Activated CD4-positive, alpha-beta memory T cell treated with anti-CD3 and anti-CD28 coated beads for 36 hours (primary cell): ENCODE measurements around the gene YES1. TPM values are rescaled to one million over a fixed set of nuclear protein-coding genes. Genes with fewer than 3 reads are reported as not detected.
A peak's percentile ranks its signal among the peaks of the same experiment; 100 is the strongest.

Source experiments
- CTCF ChIA-PET: fragments of 350-600 bp; sonication (Branson Sonifier 250); formaldehyde crosslinking; loops from one replicate; lab custom pipeline; 2021; ENCODE audit warnings: antibody characterized with exemption, inconsistent platforms; lab: Charles Lee
- POLR2A ChIA-PET: fragments of 350-600 bp; sonication (Branson Sonifier 250); formaldehyde crosslinking; loops from one replicate; lab custom pipeline; 2021; ENCODE audit warnings: antibody characterized with exemption; lab: Charles Lee
- DNase-seq: peaks from one replicate; pipeline ENCODE4 v3.0.0-alpha.2; 2020
- H3K27ac Mint-ChIP-seq: one replicate; pipeline ENCODE4 v1.8.0; 2021; ENCODE audit warnings: mixed read lengths
- H3K27me3 Mint-ChIP-seq: one replicate; pipeline ENCODE4 v1.8.0; 2021; ENCODE audit warnings: mixed read lengths
- H3K36me3 Mint-ChIP-seq: one replicate; pipeline ENCODE4 v1.8.0; 2021; ENCODE audit warnings: mixed read lengths
- H3K4me1 Mint-ChIP-seq: one replicate; pipeline ENCODE4 v1.8.0; 2021; ENCODE audit warnings: low read depth, mixed read lengths
- H3K4me3 Mint-ChIP-seq: one replicate; pipeline ENCODE4 v1.8.0; 2021; ENCODE audit warnings: mild to moderate bottlenecking, mixed read lengths
- H3K9me3 Mint-ChIP-seq: one replicate; pipeline ENCODE4 v1.8.0; 2021; ENCODE audit warnings: mixed read lengths
- intact Hi-C: fragments of 100-400 bp; cut with micrococcal nuclease; formaldehyde crosslinking; loops from one replicate; pipeline ENCODE4 v1.15.1; 2023
- total RNA-seq, 2 experiments: library from RNA; stranded (reverse); gene quantifications; one replicate each; pipeline ENCODE4 v1.2.3, GENCODE V29; 2021

YES1 gene
- total RNA-seq, 2 experiments from 2014 or later, result 14.2 to 17.0 TPM

DNA sequence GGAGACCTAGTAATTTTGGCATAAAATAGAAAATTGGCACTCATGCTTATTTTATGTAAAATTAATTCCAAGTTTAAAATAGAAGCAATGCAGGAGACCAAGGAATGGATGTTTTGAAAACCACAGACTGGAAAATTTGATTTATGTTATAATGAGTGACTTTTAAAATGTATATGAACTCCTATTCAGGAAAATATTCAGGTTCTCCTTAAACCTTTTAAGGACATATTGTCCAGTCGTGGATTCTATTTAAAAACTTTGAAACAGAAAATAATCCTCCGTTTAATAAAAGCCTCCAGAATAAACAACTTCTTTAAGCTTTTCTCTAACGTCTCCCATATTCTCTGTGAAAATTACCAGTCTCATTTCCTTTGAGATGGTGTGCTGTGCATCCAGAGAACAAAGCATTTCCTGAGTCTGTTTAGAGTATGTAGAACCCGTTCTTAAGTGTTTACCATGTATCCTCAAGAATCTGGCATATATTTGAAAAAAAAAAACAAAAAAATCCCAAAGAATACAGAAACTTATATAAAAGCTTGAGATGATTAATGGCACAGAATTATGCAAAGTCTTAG is 8.6 kb upstream of the YES1 start:
- no peak for DNase-seq
- no peaks in the 10 kb centered on the region for H3K36me3 Mint-ChIP-seq
- no peak overlapping the region for H3K27ac Mint-ChIP-seq
- ChIA-PET CTCF (interaction anchor here (1.0 to 2.1 kb wide), 4 partner anchors 10 to 197 kb away, joined by 3 to 15 read pairs (median 6); no protein-coding TSS in a partner anchor), POLR2A (no interaction called here)
- H3K9me3 Mint-ChIP-seq, result no peaks in the 10 kb centered on the region
- intact Hi-C loops, result no loop called here
- H3K27me3 Mint-ChIP-seq, result peaks cover 3% of the 10 kb centered on the region
- peaks cover 8% of the 10 kb centered on the region for H3K4me1 Mint-ChIP-seq
- H3K4me3 Mint-ChIP-seq, result no peak overlapping the region

DNA sequence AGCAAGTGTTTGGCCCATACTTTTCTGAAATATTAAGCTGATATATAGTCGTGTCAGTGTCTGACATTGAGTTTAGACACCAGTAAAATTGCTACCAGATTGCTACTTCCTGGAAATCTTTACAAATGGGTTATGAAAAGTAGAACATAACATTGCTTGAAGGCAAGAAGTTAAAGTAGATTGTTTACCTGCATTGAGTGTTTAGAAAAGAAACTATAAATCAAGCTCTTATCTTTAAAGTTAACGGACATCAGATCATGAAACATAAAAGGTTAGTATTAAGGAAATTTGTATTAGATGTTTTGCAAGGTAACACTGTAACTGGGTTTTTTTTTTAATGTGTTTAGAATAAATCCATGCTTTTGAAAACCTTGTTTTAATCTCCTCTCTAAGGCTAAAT is 4.8 kb upstream of the YES1 start:
- H3K4me1 Mint-ChIP-seq, result peaks cover 30% of the 10 kb centered on the region
- ChIA-PET POLR2A (no interaction called here), CTCF (interaction anchor here (0.7 to 2.6 kb wide), 3 partner anchors 14 to 104 kb away, joined by 3 to 17 read pairs (median 3); partner anchors contain the start of gene ENOSF1)
- H3K27ac Mint-ChIP-seq, result no peak overlapping the region
- intact Hi-C loops, result no loop called here
- H3K36me3 Mint-ChIP-seq, result peaks cover 4% of the 10 kb centered on the region
- H3K4me3 Mint-ChIP-seq, result no peak overlapping the region
- peaks cover 10% of the 10 kb centered on the region for H3K27me3 Mint-ChIP-seq
- DNase-seq, result no peak
- no peaks in the 10 kb centered on the region for H3K9me3 Mint-ChIP-seq

DNA sequence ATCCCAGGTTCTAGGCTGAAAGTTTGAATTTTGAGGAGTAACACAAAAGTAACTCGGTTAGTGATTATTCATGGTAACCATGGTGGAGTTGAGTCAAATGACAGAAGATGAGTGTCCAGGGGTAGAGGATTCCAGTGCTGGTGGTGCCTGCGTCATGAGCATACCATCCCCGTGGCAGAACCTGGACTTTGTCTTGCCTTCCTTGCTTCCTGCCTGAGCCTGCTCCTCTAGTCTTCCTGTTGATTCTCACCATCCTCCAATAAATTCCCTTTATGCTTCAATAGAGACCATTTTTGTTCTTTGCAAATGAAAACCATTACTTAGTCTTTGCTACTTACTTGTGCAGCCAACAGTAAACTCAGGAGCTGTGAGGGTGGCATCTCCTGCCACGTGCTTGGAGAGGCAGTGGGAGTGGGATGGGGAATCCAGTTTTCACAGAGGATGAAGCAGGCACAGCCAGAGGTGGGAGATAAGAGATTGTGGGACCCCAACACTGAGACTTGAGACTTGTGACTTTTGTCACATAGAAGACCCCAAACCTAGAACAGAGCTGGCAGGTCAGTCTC is 4.1 kb upstream of the YES1 start:
- CTCF ChIA-PET, result interaction anchor here (1.2 to 7.2 kb wide), 4 partner anchors 10 to 104 kb away, joined by 3 to 82 read pairs (median 10); partner anchors contain the start of gene ENOSF1
- POLR2A ChIA-PET, result no interaction called here
- H3K27ac Mint-ChIP-seq, result no peak overlapping the region
- H3K36me3 Mint-ChIP-seq, result peaks cover 7% of the 10 kb centered on the region
- intact Hi-C loops, result no loop called here
- H3K27me3 Mint-ChIP-seq, result peaks cover 8% of the 10 kb centered on the region
- peaks cover 30% of the 10 kb centered on the region for H3K4me1 Mint-ChIP-seq
- no peaks in the 10 kb centered on the region for H3K9me3 Mint-ChIP-seq
- H3K4me3 Mint-ChIP-seq, result no peak overlapping the region
- no peak for DNase-seq

DNA sequence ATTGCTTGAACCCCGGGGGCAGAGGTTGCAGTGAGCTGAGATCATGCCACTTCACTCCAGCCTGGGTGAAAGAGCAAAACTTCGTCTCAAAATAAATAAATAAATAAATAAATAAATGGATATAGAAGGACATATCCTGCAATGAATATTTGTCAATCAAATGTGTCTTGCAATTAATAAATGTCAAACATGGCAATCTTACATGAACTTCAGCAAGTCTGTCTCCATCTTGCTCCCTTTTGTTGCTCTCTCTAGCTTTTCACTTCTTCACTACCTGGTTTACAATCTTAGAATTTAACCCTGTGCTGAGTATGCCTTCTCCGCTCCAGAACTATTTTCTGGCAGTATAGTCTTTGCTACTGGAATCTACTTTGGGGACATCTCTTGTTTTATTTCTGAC is 3.3 kb upstream of the YES1 start:
- intact Hi-C loops, result no loop called here
- DNase-seq, result no peak
- Mint-ChIP-seq H3K9me3 (no peaks in the 10 kb centered on the region), H3K4me1 (peaks cover 33% of the 10 kb centered on the region), H3K36me3 (peaks cover 7% of the 10 kb centered on the region), H3K27ac (no peak overlapping the region), H3K4me3 (no peak overlapping the region), H3K27me3 (peaks cover 8% of the 10 kb centered on the region)
- ChIA-PET CTCF (interaction anchor here (1.8 to 7.2 kb wide), 4 partner anchors 11 to 102 kb away, joined by 4 to 82 read pairs (median 16); partner anchors contain the start of gene ENOSF1), POLR2A (no interaction called here)

DNA sequence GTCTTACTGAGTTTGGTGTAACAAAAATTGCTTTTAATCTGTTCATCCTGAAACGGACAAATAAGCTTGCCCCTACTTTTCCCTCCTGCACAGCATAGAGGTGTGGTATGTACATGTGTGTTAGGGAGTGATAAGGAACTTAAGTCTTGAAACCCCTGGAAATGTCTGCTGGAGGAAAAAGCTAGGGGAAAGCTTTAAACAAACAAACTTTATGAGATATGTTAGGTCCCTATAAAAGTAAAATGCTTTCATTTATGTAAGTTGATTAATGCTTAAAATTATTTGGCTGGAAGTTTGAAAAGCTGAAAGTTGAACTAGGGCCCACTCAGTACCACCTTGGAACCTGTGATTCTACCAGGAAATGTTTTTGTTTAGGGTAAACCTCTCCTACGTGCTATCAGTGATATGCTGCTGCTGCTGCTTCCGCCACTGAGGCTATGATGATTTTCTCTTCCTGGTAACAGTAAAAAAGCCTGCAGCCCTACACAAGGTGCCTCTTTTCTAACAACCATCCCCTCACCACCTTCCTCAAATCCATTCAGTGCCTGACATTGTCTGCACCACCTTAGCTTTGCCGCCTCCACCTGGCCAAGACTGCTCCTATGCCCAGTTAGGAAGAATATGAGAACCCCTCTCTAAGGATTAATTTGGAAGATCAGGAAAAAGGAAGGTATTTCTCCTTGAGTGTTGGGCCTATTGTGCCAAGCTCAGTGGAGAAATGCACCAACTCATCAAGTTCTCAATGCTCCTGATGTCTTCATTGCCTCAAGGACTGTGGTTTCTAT is 2.5 kb upstream of the YES1 start:
- peaks cover 7% of the 10 kb centered on the region for H3K36me3 Mint-ChIP-seq
- H3K27me3 Mint-ChIP-seq, result peaks cover 6% of the 10 kb centered on the region
- H3K27ac Mint-ChIP-seq, result peak overlapping the region; percentile 45
- no peak for DNase-seq
- CTCF ChIA-PET, result interaction anchor here (0.9 to 7.2 kb wide), 5 partner anchors 12 to 102 kb away, joined by 4 to 82 read pairs (median 12); partner anchors contain the start of gene ENOSF1
- no peaks in the 10 kb centered on the region for H3K9me3 Mint-ChIP-seq
- H3K4me3 Mint-ChIP-seq, result peak overlapping the region; percentile 37
- intact Hi-C loops, result loop anchor here (5.0 kb wide), 6 partner anchors 72 to 1843 kb away; partner anchors contain the start of genes METTL4, NDC80, SMCHD1 and USP14
- POLR2A ChIA-PET, result interaction anchor here (0.9 to 4.0 kb wide), 3 partner anchors 14 to 99 kb away, joined by 4 to 27 read pairs (median 4); no protein-coding TSS in a partner anchor
- peaks cover 40% of the 10 kb centered on the region for H3K4me1 Mint-ChIP-seq

DNA sequence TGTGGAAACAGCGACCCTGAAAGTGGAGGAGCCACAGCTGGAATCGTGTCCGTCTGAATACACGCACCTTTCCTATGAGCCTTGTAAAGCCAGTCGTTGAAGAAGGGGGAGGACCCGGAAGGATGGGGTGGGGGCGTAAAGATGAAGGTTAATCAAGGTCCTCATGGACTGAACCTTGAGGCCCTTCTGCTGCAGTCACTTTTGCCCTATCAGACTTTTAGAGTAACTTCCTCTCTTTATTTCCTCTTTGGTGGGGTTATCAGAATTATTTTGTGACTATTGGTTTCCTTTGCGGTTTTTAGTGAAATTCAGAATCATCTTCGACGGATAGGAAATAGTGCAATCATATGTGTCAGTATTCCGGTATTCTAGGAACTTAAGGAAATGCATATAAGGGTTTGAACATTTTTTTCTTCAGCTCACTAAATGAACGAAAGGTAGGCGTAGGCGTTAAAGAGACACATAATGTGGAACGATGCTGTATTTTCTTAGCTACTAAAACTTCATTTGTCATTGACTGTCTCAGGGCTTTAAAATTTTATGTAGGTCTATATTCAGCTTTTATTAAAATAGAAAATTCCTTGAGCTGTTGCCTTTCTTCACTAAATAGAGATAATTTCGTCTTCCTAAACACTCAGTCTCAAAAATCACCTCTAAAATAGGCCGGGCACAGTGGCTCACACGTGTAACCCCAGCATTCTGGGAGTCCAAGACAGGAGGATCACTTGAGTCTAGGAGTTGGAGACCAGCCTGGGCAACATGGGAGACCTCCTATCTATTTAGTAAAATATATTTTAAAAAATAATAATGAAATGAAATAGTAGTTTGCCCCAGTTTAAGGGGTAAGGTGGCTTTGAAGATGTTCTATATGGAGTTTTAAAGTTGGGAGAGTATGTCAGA is 1.4 kb upstream of the YES1 start:
- Mint-ChIP-seq H3K4me1 (peaks cover 49% of the 10 kb centered on the region), H3K9me3 (no peaks in the 10 kb centered on the region), H3K27ac (peak overlapping the region; percentile 99), H3K27me3 (peaks cover 6% of the 10 kb centered on the region), H3K36me3 (peaks cover 7% of the 10 kb centered on the region), H3K4me3 (peak overlapping the region; percentile 87)
- intact Hi-C loops, result loop anchor here (1.0 to 5.0 kb wide), 11 partner anchors 17 to 1844 kb away; partner anchors contain the start of genes ENOSF1, METTL4, NDC80 and SMCHD1
- CTCF ChIA-PET, result interaction anchor here (0.6 to 7.2 kb wide), 7 partner anchors 16 to 189 kb away, joined by 3 to 82 read pairs (median 4); partner anchors contain the start of gene ENOSF1
- POLR2A ChIA-PET, result interaction anchor here (0.8 to 4.0 kb wide), 8 partner anchors 13 to 155 kb away, joined by 3 to 27 read pairs (median 4); partner anchors contain the start of gene TYMS
- peak; percentile 74 for DNase-seq

DNA sequence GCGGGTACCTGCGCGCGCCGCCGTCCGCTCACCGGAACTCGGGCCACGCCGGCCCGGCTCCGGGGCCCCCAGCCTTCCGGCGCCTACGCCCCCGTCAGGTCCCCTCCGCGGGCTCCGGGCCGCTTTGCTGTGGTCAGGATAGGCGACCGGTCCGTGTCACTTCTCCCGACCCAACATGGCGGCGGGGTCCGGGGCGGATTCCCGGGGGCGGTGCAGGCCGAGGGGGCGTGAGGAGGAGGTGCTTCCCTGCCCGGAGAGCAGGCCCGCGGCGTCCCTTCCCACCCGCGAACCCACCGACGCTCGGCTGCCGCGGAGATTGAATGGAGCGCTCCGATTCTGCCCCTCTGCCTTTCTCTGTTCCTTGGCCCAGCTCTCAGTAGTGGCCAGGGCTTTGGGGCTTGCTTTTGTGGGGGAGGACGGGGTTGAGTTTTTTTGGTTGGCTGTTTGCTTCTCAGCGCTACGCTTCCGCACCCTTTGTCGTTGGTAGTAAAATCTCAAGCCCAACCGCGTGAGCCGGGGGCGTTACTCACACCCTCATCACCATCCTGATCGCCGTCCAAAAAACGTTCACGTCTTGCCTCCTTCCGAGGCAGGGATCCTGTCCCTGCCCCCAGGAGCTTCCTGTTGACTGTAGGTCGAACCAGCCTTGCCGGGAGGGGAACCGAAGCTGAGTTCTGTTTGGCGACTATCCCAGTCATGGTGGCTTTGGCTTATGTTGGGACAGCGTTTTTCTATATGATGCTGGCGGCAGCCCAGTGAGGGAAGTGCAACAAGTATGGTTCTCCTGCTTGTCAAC is 532 bp upstream of the YES1 start:
- peak overlapping the region; percentile 87 for H3K4me3 Mint-ChIP-seq
- intact Hi-C loops, result loop anchor here (1.0 to 5.0 kb wide), 12 partner anchors 18 to 1845 kb away; partner anchors contain the start of genes ENOSF1, METTL4, NDC80 and SMCHD1

DNA sequence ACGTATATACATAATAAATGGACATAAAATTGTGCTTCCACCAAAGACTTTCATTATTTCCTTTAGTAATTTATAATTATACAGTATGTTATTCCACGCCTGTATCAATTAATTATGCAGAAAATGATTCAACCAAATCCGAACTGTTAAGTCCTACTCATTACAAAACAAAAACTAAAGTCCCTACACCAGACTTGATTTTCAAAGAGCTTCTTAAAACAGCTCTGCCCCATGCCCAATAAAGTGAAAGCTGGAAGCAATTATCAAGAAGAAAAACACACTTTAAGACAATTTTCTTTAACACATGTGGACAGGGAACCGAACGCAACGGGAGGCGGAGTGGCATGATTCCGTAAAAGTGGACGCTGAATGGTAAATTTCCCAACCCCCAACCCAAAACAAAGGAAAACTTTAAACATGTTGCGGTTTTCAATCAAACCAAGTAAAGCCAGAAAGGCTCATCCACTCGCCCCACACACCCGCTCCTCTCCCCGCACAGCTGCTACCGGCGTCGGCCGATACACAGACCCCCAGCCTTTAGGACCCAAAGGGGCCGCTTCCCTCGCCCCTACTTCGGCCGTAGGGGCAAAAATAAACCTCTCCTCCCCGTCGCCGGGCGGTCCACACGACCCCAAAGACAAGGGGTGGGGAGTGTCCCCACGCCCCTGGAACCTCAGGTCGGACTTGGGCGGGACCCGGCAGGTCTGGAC is 705 bp downstream of the YES1 start:
- Mint-ChIP-seq H3K27ac (peak overlapping the region; percentile 85), H3K27me3 (peaks cover 6% of the 10 kb centered on the region), H3K4me1 (peaks cover 62% of the 10 kb centered on the region), H3K4me3 (peak overlapping the region; percentile 87), H3K9me3 (no peaks in the 10 kb centered on the region), H3K36me3 (peaks cover 7% of the 10 kb centered on the region)
- DNase-seq, result no peak
- CTCF ChIA-PET, result interaction anchor here (1.8 to 7.2 kb wide), 3 partner anchors 20 to 99 kb away, joined by 3 to 82 read pairs (median 9); partner anchors contain the start of gene ENOSF1
- POLR2A ChIA-PET, result interaction anchor here (0.8 to 4.0 kb wide), 4 partner anchors 20 to 153 kb away, joined by 3 to 27 read pairs (median 10); partner anchors contain the start of genes ENOSF1 and TYMS
- intact Hi-C loops, result loop anchor here (2.0 to 5.0 kb wide), 7 partner anchors 15 to 1846 kb away; partner anchors contain the start of genes METTL4, NDC80, SMCHD1 and USP14

More for the DNA sequence above, 532 bp upstream of the YES1 start:
- H3K4me1 Mint-ChIP-seq, result peaks cover 57% of the 10 kb centered on the region
- no peaks in the 10 kb centered on the region for H3K9me3 Mint-ChIP-seq
- H3K27ac Mint-ChIP-seq, result peak overlapping the region; percentile 99
- peaks cover 6% of the 10 kb centered on the region for H3K27me3 Mint-ChIP-seq
- CTCF ChIA-PET, result interaction anchor here (0.6 to 7.2 kb wide), 6 partner anchors 15 to 188 kb away, joined by 3 to 82 read pairs (median 8); partner anchors contain the start of gene ENOSF1
- peak; percentile 86 for DNase-seq
- H3K36me3 Mint-ChIP-seq, result peaks cover 7% of the 10 kb centered on the region
- POLR2A ChIA-PET, result interaction anchor here (0.9 to 4.0 kb wide), 6 partner anchors 12 to 155 kb away, joined by 3 to 27 read pairs (median 4); partner anchors contain the start of gene TYMS

DNA sequence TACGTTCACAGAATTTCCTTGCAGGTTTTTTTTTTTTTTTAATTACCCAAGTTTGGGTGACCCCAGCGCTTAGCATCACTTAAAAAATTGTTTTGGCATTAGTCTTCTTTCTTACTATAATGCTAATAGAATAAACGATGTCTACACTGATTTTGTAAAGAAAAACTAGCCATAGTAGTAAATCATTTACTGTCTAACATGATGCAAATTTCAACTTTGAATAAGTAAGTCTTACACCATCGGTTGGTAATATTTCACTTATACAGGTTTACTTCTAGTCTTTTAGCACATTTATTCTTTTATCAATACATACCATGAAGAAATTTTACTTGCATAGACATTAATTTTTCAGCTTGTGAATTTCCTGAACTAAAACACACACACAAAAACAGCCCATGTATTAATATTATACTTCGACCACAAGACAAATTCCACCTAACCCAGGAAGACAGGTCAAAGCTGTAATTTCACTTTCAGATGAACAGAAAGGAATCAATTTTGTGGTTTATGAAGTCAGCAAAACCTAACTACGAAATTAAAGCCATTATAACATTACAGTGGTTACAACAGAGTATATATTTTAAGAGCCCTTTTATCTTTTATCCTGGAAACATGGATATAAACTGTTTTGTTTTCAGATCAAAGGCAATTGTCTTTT is 1.9 kb downstream of the YES1 start:
- no peak for DNase-seq
- peaks cover 4% of the 10 kb centered on the region for H3K27me3 Mint-ChIP-seq
- intact Hi-C loops, result loop anchor here (2.0 to 5.0 kb wide), 7 partner anchors 13 to 1847 kb away; partner anchors contain the start of genes METTL4, NDC80, SMCHD1 and USP14
- peak overlapping the region; percentile 38 for H3K27ac Mint-ChIP-seq
- peaks cover 68% of the 10 kb centered on the region for H3K4me1 Mint-ChIP-seq
- H3K4me3 Mint-ChIP-seq, result peak overlapping the region; percentile 87
- no peaks in the 10 kb centered on the region for H3K9me3 Mint-ChIP-seq
- CTCF ChIA-PET, result interaction anchor here (1.2 to 7.2 kb wide), 4 partner anchors 21 to 98 kb away, joined by 3 to 82 read pairs (median 6); partner anchors contain the start of gene ENOSF1
- peaks cover 7% of the 10 kb centered on the region for H3K36me3 Mint-ChIP-seq
- POLR2A ChIA-PET, result interaction anchor here (0.8 kb wide), 1 partner anchor 98 kb away, joined by 3 read pairs; the partner anchor contains the start of gene ENOSF1
